HG03575 (cell line): ENCODE measurements around the gene HDGFL3.
"Not testable (repeated sequence)": the region's sequence is repeated elsewhere in the genome, so short reads cannot be mapped to it uniquely, and the experiment has no call there.

Experiments
- ATAC-seq: cut with Tn5 transposase; IDR thresholded peaks from one replicate; pipeline ENCODE4 v1.9.1; 2021; ENCODE audit not compliant: unreplicated experiment, insufficient number of reproducible peaks, low FRiP score; ENCODE audit errors: extremely low read depth

The HDGFL3 gene

DNA sequence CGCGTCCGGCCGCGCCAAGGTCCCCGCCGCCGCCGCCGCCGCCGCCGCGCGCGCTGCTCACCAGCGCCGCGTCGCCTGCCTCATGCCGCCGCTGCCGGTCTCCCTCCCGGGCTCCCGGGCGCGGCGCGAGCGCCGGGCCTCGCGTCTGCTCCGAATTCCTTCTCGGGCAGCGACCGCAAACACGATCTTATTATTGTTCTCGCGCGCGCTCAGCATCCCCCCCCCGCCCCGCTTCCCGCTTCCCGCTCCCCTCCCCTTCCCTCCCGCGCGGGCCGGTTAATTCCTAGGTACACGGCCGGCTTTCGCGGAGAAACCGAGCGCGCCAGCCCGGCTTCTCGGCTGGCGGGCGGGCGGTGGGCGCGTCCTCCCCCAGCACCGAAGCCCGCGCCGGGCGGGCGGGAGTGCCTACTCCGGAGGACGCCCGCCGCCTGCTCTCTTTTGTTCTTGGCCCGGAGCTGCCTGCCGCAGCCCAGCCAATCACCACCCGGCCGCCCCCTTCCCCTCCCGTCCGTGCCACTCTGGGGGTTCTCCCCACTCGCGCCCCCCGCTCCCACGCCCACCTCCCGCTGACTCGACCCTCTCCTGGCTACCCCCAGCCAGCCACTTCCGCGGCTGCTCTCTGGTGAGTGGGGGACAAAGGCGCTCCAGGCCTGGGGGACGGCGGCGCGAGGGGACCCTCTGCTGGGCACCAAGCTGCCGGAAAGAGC is at the start of gene HDGFL3:
Gene HDGFL3, minus strand, starts transcription at position 164 of the 707 bp plus-strand sequence. CDS start 409 bp downstream, outside the sequence.
- ATAC-seq = no peak

DNA sequence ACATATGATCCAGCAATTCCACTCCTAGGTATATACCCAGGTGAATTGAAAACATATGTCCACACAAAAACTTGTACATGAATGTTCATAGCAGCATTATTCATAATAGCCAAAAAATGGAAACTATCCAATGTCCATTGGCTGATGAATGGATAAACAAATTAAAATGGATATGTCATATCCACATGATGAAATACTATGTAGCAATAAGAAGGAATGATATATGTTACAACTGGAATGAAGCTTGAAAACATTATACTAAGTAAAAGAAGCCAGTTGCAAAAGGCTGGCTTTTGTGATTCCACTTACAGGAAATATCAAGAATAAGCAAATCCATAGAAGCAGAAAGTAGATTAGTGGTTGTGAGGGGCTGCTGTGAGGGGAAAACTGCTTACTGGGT is 43.2 kb upstream of the HDGFL3 start:
- no peak for ATAC-seq

DNA sequence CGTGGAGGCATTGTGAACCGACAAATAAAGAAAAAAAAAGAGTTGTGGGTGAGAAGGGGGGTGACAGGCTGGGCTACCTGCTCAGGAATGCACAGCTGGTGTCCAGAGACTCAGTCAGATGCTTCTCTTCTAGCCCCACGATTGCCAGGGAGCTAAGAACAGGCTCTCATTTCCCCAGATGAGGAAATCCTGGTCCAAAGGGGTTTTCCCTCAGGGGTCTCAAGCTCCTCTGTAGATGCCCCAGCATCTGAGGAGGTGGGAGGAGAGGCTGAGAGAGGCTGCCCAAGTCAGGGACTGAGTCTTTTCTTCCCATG is 41.4 kb upstream of the HDGFL3 start:
- no peak for ATAC-seq

DNA sequence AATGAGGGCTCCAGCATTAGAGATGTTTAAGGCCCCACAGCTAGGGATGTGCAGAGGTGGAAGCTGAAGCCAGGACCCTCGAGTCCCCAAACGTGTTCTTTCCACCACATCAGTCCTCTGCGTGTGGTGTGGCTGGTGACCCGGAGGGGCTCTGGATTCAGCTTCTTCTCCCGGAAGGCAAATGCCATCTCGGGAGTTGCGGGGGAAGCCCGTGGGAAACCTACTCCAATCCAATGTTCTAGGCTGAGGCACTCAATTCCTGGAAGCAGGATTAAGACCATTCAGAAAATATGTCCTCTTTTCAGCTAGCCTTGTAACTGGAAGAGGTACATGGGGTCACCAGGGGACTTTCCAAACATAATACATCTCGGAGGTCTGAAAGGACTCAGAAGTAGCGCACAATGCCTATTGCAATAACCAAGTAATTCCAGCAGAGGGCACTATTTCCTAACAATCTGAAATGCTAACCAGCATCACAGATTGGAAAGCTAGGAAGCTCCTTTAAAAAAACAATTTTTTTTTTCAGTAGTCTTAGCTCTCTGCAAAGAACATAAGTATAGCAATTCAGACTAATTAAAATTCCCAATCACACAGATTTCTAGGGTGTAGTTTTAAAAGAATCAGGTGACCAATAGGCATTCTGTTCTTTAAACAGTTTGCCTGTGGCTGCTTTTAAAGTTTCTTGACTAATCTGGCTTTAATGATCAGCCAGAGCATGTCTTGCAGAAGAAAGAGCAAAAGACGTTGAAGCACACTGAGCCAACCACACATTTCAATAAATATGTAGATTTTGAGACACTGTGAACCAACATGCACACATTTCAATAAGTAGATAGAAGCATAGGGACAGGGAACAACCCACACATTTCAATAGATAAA is 40.8 kb upstream of the HDGFL3 start:
- no peak for ATAC-seq

DNA sequence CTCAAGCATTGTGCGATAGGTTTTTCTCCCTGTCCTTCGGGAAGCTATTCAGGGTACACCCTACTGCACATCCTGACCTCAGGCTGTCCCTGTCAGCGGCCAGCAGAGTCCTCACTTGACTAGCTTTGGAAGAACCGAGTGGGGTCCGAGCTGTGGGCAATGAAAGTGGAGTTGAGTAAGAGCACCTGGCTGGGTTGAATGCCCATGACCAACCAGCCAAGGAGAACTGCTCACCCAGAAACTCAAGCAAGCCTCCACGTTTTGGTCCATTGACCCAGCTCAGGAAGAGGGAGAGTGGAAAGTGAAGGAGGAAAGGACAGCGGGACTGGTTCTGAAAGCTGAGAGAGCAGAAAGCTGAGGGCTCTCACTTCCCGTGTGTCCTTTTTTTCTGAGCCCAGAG is 36.0 kb upstream of the HDGFL3 start:
- no peak for ATAC-seq

DNA sequence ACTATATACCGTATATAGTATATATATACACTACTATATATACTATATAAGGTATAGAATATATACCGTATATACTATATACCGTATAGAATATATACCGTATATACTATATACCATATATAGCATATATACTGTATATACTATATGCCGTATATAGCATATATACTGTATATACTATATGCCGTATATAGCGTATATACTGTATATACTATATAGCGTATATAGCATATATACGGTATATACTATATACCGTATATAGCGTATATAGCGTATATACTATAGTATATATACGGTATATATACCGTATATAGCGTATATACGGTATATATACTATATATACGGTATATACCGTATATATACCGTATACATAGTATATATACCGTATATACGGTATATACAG is 22.6 kb upstream of the HDGFL3 start:
- ATAC-seq = no peak

DNA sequence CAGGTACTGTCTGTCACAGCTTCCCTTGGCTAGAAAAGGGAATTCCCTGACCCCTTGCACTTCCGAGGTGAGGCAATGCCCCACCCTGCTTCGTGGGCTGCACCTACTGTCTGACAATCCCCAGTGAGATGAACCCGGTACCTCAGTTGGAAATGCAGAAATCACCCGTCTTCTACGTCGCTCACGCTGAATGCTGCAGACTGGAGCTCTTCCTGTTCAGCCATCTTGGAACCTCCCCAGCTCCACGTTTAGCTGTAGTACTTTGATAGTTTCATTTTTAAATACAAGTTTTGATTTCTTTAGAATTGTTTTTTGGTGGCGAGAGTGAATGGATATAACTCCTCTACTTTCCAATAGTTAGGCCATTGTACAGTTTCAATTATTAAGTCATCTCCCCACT is 17.8 kb upstream of the HDGFL3 start:
- ATAC-seq = no peak

DNA sequence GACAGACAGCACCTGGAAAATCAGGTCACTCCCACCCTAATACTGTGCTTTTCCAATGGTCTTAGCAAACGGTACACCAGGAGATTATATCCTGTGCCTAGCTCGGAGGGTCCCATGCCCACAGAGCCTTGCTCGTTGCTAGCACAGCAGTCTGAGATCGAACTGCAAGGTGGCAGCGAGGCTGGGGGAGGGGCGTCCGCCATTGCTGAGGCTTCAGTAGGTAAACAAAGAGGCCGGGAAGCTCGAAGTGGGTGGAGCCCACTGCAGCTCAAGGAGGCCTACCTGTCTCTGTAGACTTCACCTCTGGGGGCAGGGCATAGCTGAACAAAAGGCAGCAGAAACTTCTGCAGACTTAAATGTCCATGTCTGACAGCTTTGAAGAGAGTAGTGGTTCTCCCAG is 14.2 kb upstream of the HDGFL3 start:
- not testable (repeated sequence) for ATAC-seq

DNA sequence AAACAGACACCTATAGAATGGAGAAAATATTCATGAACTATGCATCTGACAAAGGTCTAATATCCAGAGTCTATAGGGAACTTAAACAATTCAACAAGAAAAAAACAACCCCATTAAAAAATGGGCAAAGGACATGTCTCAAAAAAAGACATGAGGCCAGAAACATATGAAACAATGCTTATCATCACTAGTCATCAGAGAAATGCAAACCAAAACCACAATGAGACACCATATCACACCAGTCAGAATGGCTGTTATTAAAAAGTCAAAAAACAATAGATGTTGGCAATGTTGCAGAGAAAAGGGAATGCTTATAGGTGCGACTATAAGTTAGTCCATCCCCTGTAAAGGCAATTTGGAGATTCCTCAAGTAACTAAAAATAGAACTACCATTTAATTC is 11.4 kb upstream of the HDGFL3 start:
- ATAC-seq = no peak

DNA sequence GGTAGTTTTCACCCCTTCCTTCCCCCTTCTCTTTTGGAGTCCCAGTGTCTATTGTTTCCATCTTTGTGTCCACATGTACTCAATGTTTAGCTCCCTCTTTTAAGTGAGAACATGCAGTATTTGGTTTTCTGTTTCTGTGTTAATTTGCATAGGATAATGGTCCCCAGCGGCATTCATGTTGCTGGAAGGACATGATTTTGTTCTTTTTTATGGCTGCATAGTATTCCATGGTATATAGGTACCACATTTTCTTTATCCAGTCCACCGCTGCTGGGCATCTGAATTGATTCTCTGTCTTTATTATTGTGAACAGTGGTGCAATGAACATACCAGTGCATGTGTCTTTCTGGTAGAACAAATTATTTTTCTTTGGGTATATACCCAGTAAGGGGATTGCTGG is 7.7 kb upstream of the HDGFL3 start:
- no peak for ATAC-seq

DNA sequence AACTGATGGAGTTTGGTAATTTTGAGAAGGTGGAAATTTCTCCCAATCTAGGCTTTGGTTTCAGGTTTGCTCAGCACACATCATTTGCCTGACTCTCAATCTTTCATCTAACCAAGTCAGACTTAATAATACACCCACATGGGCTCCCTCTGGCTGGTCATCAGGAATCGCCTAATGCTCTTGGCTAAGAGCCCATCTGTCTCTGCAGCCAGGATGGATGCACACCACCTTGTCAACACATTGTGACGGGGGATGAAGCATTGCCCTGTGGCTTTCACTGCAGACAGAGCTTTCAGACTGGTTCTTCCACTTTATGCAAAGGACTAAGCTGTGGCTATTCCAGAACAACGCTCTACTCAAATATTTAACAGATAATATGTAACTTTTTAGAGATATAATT is 3.0 kb upstream of the HDGFL3 start:
- no peak for ATAC-seq

DNA sequence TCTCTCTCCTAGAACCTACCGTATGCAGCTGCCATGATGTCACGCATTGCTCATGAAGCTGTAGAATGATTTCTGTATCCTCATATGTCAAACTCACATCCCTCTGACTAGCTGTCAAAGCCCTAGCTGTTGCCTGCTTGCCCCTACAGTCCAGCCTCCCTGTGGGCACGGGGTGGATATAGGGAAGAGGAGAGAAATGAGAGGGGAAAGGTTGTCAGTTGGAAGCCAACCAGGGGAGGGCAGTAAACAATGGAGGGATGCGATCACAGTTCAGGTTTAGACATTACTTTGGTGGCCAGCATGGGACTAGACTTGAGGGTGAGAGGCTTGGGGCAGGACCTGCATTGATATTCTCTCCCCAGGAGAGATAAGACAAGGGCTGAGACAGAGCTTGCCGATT is 1.7 kb upstream of the HDGFL3 start:
- ATAC-seq = no peak

DNA sequence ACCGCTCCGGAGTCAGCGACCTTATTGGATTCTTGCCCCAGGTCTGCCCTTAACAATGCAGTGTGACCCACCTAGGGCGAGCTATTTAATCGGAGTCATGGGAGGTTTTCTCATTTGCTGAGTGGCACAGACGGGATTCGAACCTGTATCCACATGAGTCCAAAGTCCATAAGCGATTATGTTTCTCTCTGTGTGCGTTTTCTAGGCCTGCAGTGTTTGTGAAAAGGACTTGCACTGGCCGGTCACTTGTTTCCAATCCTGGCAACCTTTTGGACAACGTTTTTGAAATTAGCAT is 691 bp upstream of the HDGFL3 start:
- ATAC-seq = no peak

DNA sequence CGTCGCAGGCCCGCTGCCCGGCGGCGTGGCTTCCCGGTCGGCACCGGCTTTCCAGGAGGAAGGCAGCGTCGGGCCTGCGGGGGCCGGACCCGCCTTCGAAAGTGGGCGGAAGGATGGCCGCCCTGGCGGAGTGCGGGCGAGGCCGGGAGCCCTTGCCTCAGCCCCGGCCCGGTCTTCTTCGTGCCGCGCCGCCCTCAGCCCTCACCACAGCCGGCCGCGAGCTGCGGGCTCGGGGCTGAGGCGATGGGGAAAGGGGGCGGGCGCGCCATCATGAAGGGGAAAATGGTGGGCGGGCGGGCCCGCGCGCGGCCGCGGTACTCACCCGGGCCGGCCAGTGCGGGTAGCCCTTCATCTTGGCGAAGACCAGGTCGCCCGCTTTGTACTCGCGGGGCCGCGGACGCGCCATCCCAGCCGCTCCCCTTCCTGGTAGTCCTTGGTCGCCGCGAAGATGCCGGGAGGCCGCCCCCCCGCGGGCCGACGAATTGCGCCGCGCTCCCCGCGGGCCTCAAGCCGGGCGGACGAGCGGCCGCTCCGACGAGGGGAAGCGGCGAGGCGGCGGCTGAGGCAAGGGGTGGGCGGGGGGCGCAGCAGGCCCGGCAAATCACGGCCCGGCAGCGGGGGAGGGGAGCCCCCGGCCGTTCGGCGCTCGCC is 489 bp downstream of the HDGFL3 start:
- no peak for ATAC-seq

DNA sequence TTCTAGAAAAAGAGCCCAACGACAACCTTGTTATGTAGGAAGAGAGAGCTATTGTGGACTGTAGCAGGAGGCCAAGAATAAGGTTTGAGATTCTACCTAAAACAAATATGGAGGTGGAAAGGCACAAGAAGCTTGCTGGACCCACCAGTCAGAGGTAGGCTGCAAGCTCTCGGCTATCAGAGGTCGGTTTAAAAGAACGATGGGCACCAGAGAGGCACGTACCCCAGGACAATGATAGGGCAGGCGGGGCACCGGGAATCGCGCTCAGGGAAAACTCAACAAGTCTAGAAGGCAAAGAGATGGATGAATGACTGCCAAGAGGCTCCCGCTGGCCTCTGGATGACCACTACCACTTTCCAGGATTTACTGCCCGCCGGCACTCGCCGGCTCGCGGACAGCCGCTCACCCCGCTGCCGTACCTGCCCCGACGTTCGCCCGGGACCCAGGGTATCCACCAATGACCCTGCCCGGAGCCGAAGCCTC is 1.1 kb downstream of the HDGFL3 start:
- ATAC-seq = no peak

DNA sequence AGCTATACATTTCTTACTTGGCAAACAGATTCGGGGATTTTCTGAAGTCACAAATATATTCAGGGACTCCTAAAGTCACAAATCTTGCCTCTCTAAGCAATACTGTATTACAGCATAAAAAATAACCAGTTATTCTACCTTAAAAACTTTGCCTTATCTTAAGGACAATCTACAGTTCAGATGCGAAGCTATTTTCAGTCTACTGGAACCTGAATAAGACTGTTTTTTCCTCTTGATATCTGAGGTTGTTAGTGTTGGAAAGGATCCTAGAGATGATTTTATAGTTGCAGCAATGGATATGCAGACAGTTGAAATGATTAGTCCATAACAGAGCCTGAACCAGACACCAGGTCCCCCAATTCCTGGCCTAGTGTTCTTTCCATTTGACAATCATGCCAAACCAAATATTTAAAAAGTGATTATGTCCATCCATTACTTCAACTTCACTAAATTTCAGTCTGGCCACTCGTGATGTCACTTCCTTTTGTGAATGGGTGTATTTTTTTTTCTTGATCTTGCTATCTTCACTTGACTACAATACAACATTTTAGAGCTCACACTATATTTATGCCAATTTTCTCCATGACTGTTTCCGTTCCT is 1.8 kb downstream of the HDGFL3 start:
- ATAC-seq = no peak

DNA sequence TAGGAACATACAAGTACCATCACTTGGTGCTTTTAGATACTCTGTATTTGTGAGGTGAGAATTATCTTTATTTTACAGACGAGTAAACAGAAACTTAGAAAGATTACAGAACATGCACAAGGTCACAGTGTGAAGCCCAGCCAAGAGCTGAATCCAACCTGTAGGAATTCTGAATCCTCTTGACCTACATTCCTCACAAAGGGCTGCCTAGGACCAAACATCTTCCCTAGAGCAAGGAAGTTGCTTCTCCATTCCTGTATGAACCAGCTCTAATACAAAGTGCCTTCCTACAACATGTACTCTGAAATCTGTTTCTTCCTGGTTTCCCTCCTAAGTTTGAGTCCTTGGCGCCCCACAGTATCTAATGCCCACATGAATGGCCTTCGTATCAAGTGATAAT is 2.9 kb downstream of the HDGFL3 start:
- no peak for ATAC-seq

DNA sequence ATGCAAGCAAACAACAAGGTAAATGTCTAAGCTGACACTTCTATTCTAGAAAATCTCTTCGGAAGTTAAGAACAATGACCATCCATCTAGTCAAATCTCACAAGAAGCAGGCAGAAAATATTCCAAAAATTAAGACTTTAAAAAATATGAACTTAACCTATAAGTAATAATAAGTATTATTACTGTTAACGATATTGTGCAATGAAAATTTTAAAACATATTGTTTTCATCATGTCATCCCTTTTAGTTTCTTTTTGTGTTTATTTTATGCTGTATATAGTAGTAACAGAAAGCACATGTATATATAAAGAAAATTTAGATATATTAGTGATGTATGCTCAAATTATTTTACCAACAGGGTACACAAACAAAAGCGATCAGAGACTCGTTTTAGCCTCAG is 4.1 kb downstream of the HDGFL3 start:
- ATAC-seq = no peak

DNA sequence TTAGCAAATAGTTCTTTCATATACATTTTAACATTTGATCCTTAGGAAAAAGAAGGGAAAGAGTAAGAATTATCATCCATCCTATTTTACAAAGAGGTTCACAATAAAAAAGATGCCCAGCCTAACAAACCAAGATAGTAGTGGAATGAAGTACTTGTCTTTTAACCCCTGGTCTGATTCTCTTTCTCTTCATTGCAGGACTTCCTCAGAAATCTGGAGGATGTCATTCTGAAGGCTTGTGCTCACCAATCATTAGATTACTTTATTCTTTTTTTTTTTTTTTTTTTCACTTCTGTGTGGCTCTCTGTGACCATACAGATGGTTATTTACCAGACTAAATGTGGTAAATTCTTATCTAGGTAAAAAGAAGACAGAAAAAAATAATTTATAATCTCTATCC is 7.0 kb downstream of the HDGFL3 start:
- no peak for ATAC-seq

DNA sequence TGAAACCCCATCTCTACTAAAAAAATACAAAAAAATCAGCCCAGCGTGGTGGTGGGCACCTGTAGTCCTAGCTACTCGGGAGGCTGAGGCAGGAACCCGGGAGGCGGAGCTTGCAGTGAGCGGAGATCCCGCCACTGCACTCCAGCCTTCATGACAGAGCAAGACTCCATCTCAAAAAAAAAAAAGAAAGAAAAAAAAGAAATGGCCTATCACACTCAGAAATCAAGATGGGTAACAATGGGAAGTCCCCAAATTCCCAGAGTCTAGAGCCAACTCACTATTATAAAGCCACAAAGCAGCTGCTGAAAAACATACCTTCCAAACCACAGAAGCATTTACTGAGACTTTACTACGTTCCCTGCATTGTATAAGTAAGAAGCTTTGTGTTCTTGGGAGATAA is 7.5 kb downstream of the HDGFL3 start:
- no peak for ATAC-seq
